ENCODE data around the gene RGS18. TPM values are rescaled to one million over a fixed set of nuclear protein-coding genes. Genes with fewer than 3 reads are reported as not detected.

The RGS18 gene
- total RNA-seq, 1 experiment from 2014 or later: 0.13 TPM

GRCh38 chr1:192168964-192169363, 10.7 kb downstream of the RGS18 start:
- DNase-seq (ENCODE audit: low spot score): no peak
- CTCF ChIA-PET: no interaction called here
- Histone ChIP-seq H3K9me3 (ENCODE audit: low read depth, low read length, poor library complexity, severe bottlenecking) (peaks cover 15% of the 10 kb centered on the region), H3K27ac (ENCODE audit: low read depth, low read length, poor library complexity, severe bottlenecking) (no peak overlapping the region), H3K4me3 (ENCODE audit: low read depth, low read length, poor library complexity, severe bottlenecking) (no peak overlapping the region), H3K4me1 (ENCODE audit: insufficient read depth, low read length, poor library complexity, severe bottlenecking) (peaks cover 29% of the 10 kb centered on the region), H3K36me3 (ENCODE audit: insufficient read depth, low read length, poor library complexity, severe bottlenecking) (no peaks in the 10 kb centered on the region), H3K27me3 (replicated peaks; ENCODE audit: insufficient read depth, low read depth, low read length, poor library complexity) (no peaks in the 10 kb centered on the region)
- no TSS peak for BruUV-seq (replicated peaks)
- intact Hi-C loops (cut with micrococcal nuclease; ENCODE audit: unreplicated experiment): no loop called here
- no peak for TF ChIP-seq EZH2 (IDR thresholded peaks at IDR 0.05; ENCODE audit: borderline replicate concordance, low read depth, low read length, poor library complexity, severe bottlenecking)
- no peak for TF ChIP-seq CTCF (conservative IDR thresholded peaks at IDR 0.05; ENCODE audit: low read depth, low read length)
- POLR2A ChIA-PET (ENCODE audit: low non-redundant PET): no interaction called here

GRCh38 chr1:192170196-192170984, 12.1 kb downstream of the RGS18 start:
- no peaks in the 10 kb centered on the region for H3K27me3 ChIP-seq (replicated peaks; ENCODE audit: insufficient read depth, low read depth, low read length, poor library complexity)
- peaks cover 29% of the 10 kb centered on the region for H3K4me1 ChIP-seq (ENCODE audit: insufficient read depth, low read length, poor library complexity, severe bottlenecking)
- no peak for DNase-seq (ENCODE audit: low spot score)
- CTCF ChIA-PET: no interaction called here
- intact Hi-C loops (cut with micrococcal nuclease; ENCODE audit: unreplicated experiment): no loop called here
- no peak overlapping the region for H3K4me3 ChIP-seq (ENCODE audit: low read depth, low read length, poor library complexity, severe bottlenecking)
- TF ChIP-seq CTCF (conservative IDR thresholded peaks at IDR 0.05; ENCODE audit: low read depth, low read length) (no peak), EZH2 (IDR thresholded peaks at IDR 0.05; ENCODE audit: borderline replicate concordance, low read depth, low read length, poor library complexity, severe bottlenecking) (no peak)
- peaks cover 10% of the 10 kb centered on the region for H3K9me3 ChIP-seq (ENCODE audit: low read depth, low read length, poor library complexity, severe bottlenecking)
- no TSS peak for BruUV-seq (replicated peaks)
- no peaks in the 10 kb centered on the region for H3K36me3 ChIP-seq (ENCODE audit: insufficient read depth, low read length, poor library complexity, severe bottlenecking)
- POLR2A ChIA-PET (ENCODE audit: low non-redundant PET): no interaction called here
- no peak overlapping the region for H3K27ac ChIP-seq (ENCODE audit: low read depth, low read length, poor library complexity, severe bottlenecking)

GRCh38 chr1:192171123-192171522, 12.9 kb downstream of the RGS18 start:
- Histone ChIP-seq H3K4me3 (ENCODE audit: low read depth, low read length, poor library complexity, severe bottlenecking) (no peak overlapping the region), H3K9me3 (ENCODE audit: low read depth, low read length, poor library complexity, severe bottlenecking) (peaks cover 4% of the 10 kb centered on the region), H3K27me3 (replicated peaks; ENCODE audit: insufficient read depth, low read depth, low read length, poor library complexity) (no peaks in the 10 kb centered on the region), H3K36me3 (ENCODE audit: insufficient read depth, low read length, poor library complexity, severe bottlenecking) (no peaks in the 10 kb centered on the region), H3K4me1 (ENCODE audit: insufficient read depth, low read length, poor library complexity, severe bottlenecking) (peaks cover 29% of the 10 kb centered on the region), H3K27ac (ENCODE audit: low read depth, low read length, poor library complexity, severe bottlenecking) (peak overlapping the region; percentile 47)
- intact Hi-C loops (cut with micrococcal nuclease; ENCODE audit: unreplicated experiment): no loop called here
- ChIA-PET CTCF (no interaction called here), POLR2A (ENCODE audit: low non-redundant PET) (no interaction called here)
- BruUV-seq (replicated peaks): no TSS peak
- no peak for DNase-seq (ENCODE audit: low spot score)
- no peak for TF ChIP-seq CTCF (conservative IDR thresholded peaks at IDR 0.05; ENCODE audit: low read depth, low read length)
- TF ChIP-seq EZH2 (IDR thresholded peaks at IDR 0.05; ENCODE audit: borderline replicate concordance, low read depth, low read length, poor library complexity, severe bottlenecking): no peak
